ENCODE measurements around the gene DCAF16.
"Not testable (repeated sequence)": the region's sequence is repeated elsewhere in the genome, so short reads cannot be mapped to it uniquely, and the experiment has no call there.

DCAF16 gene

GRCh38 chr4:17810260-17811077 is at the start of gene DCAF16, which contains the start of gene NCAPG:
TSS of gene DCAF16 (minus strand) at chr4:17810757. CDS start at chr4:17804141, 6,616 bp downstream.
TSS of gene NCAPG (plus strand) at chr4:17810979. CDS start at chr4:17811078, 99 bp downstream.
- peaks cover 31% of the 10 kb centered on the region for H3K4me1 Mint-ChIP-seq
- peak; percentile 89 for ATAC-seq (ENCODE audit: low read depth)
- peak within 1 kb of the TSS; percentile 98 for H3K4me3 Mint-ChIP-seq

DNA sequence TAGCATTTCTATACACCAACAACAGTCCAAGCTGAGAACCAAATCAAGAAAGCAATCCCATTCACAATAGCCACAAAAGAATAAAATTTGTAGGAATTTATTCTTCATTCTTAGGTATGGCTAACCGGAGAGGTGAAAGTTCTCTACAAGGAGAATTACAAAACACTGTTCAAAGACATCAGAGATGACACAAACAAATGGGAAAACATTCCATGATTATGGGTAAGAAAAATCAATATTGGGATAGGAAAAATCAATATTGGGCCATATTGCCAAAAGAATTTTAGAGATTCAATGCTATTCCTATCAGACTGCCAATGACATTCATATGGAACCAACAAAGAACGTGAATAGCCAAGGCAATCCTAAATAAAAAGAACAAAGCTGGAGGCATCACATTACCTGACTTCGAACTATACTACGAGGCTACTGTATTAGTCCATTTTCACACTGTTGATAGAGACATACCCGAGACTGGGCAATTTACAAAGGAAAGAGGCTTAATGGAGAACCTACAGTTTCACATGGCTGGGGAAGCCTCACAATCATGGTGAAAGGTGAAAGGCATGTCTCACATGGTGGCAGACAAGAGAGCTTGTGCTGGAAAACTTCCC is 49.3 kb upstream of the DCAF16 start:
- Mint-ChIP-seq H3K27ac (no peak overlapping the region), H3K9me3 (peaks cover 11% of the 10 kb centered on the region), H3K4me3 (no peak overlapping the region), H3K36me3 (peaks cover 24% of the 10 kb centered on the region), H3K4me1 (no peaks in the 10 kb centered on the region), H3K27me3 (no peaks in the 10 kb centered on the region)
- DNase-seq (ENCODE audit: low spot score in 2 of 2) = no peak
- no peak for ATAC-seq (ENCODE audit: low read depth)

More at GRCh38 chr4:17810260-17811077, at the start of gene DCAF16, which contains the start of gene NCAPG:
- Mint-ChIP-seq H3K36me3 (peaks cover 2% of the 10 kb centered on the region), H3K9me3 (no peaks in the 10 kb centered on the region), H3K27me3 (no peaks in the 10 kb centered on the region), H3K27ac (peak within 1 kb of the TSS; percentile 98)
- peak; percentile 99 to 100 for DNase-seq (ENCODE audit: low spot score in 2 of 2)

DNA sequence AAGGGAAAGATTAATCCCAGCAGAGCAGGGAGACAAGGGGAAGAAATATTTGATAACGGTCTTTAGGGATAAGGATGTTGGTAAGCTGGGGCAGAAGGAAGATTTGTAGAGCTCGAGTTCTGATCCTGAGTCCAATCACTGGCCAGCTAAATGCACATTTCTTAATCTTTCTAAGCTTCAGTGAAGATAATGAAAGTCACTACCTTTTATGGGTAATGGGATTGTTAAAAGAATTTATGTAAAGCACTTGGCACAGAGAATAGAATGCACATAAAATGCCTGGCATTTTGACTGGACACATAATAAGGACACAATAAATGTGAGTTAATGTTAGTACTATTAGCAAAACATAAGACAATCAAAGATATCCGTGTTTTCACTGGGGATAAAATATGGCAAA is 43.5 kb upstream of the DCAF16 start:
- ATAC-seq (ENCODE audit: low read depth) (no peak), DNase-seq (ENCODE audit: low spot score in 2 of 2) (no peak)
- Mint-ChIP-seq H3K27me3 (no peaks in the 10 kb centered on the region), H3K4me1 (no peaks in the 10 kb centered on the region), H3K27ac (no peak overlapping the region), H3K9me3 (peaks cover 2% of the 10 kb centered on the region), H3K4me3 (no peak overlapping the region), H3K36me3 (peaks cover 5% of the 10 kb centered on the region)

DNA sequence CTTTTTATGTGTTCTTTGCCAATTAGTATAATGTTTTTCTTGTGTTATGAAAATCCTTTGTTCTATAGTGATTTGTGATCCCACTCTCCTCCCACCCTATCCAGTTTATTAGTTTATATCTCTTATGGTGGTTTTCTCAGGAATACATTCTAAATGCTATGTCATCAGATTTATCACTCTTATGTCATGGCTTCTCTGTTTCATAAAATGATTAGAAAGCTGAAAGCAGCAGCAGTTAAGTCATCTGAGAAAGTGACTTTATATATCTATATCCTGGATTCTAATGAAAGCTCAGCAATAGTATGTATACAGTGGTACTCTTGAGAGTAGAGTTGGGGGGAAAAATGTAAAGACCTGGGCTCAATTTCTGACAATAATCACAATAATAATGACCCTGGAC is 41.4 kb upstream of the DCAF16 start:
- Mint-ChIP-seq H3K36me3 (peaks cover under 1% of the 10 kb centered on the region), H3K27me3 (no peaks in the 10 kb centered on the region), H3K9me3 (no peaks in the 10 kb centered on the region), H3K4me1 (no peaks in the 10 kb centered on the region), H3K27ac (no peak overlapping the region), H3K4me3 (no peak overlapping the region)
- ATAC-seq (ENCODE audit: low read depth) (no peak), DNase-seq (ENCODE audit: low spot score in 2 of 2) (no peak)

- not testable (repeated sequence) for H3K27ac Mint-ChIP-seq; H3K4me3 Mint-ChIP-seq; ATAC-seq (ENCODE audit: low read depth); H3K9me3 Mint-ChIP-seq; DNase-seq (ENCODE audit: low spot score in 2 of 2); H3K4me1 Mint-ChIP-seq; H3K36me3 Mint-ChIP-seq; H3K27me3 Mint-ChIP-seq
Observed at GRCh38 chr4:17850295-17850694, 39.7 kb upstream of the DCAF16 start.

- Mint-ChIP-seq H3K4me3 (no peak overlapping the region), H3K27ac (no peak overlapping the region), H3K36me3 (no peaks in the 10 kb centered on the region), H3K27me3 (no peaks in the 10 kb centered on the region), H3K4me1 (no peaks in the 10 kb centered on the region), H3K9me3 (no peaks in the 10 kb centered on the region)
- ATAC-seq (ENCODE audit: low read depth) (no peak), DNase-seq (ENCODE audit: low spot score in 2 of 2) (no peak)
Observed at GRCh38 chr4:17846266-17846665, 35.7 kb upstream of the DCAF16 start.

DNA sequence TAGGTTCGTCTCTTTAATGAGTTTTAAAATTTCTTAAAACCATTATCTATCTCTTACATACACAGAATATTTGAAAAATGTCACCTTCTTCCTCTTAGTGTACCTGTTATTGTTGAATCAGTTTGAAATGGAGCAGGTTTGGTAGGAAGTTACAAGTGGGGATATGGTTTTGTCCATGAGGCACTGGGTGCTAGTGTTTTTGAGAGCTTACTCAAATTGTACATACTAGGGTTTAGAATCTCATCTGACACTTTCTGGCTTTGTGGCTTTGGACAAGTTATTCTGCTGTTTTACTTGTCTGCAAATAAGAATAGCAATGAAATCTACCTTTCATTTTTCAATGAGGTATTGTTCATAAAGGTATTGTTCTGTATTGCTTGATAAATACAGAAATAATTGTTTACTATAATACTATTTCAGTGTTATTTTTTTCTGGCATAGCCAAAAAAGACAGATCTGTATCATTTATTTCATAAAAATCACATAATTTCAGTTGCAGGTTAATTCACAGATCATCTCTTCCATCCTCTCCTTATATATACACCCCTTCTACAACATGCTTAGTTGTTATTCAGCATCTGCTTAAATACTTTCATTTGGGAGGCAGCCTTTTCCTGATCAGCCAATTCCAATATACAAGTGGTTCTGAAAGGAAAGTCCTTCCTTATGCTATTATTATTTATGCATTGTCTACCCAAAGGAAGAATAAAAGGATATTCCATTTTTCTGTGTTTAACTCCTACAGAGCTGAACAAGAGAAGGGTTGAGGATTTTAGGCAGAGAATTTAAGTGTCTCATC is 13.5 kb upstream of the DCAF16 start:
- DNase-seq (ENCODE audit: low spot score in 2 of 2) (no peak), ATAC-seq (ENCODE audit: low read depth) (no peak)
- H3K36me3 Mint-ChIP-seq = peaks cover 2% of the 10 kb centered on the region
- no peak overlapping the region for H3K4me3 Mint-ChIP-seq
- H3K4me1 Mint-ChIP-seq = no peaks in the 10 kb centered on the region
- H3K27ac Mint-ChIP-seq = no peak overlapping the region
- H3K9me3 Mint-ChIP-seq = no peaks in the 10 kb centered on the region
- no peaks in the 10 kb centered on the region for H3K27me3 Mint-ChIP-seq

- Mint-ChIP-seq H3K27me3 (no peaks in the 10 kb centered on the region), H3K9me3 (no peaks in the 10 kb centered on the region), H3K36me3 (no peaks in the 10 kb centered on the region), H3K27ac (no peak overlapping the region), H3K4me3 (no peak overlapping the region), H3K4me1 (no peaks in the 10 kb centered on the region)
- peak; percentile 93 for ATAC-seq (ENCODE audit: low read depth)
- peak in 1 of 2 donors; percentile 37 for DNase-seq (ENCODE audit: low spot score in 2 of 2)
Observed at GRCh38 chr4:17817027-17817426, 6.5 kb upstream of the DCAF16 start.

- H3K27ac Mint-ChIP-seq = no peak overlapping the region
- no peaks in the 10 kb centered on the region for H3K9me3 Mint-ChIP-seq
- H3K4me3 Mint-ChIP-seq = no peak overlapping the region
Observed at GRCh38 chr4:17816142-17816541, 5.6 kb upstream of the DCAF16 start.

GRCh38 chr4:17814140-17814539 is 3.6 kb upstream of the DCAF16 start:
- no peak for ATAC-seq (ENCODE audit: low read depth)
- Mint-ChIP-seq H3K27ac (peak overlapping the region; percentile 73), H3K4me3 (no peak overlapping the region), H3K27me3 (no peaks in the 10 kb centered on the region), H3K4me1 (peaks cover 13% of the 10 kb centered on the region), H3K9me3 (no peaks in the 10 kb centered on the region), H3K36me3 (peaks cover 2% of the 10 kb centered on the region)
- DNase-seq (ENCODE audit: low spot score in 2 of 2) = no peak

More at GRCh38 chr4:17816142-17816541, 5.6 kb upstream of the DCAF16 start:
- DNase-seq (ENCODE audit: low spot score in 2 of 2) (no peak), ATAC-seq (ENCODE audit: low read depth) (no peak)
- no peaks in the 10 kb centered on the region for H3K36me3 Mint-ChIP-seq
- no peaks in the 10 kb centered on the region for H3K27me3 Mint-ChIP-seq
- peaks cover 3% of the 10 kb centered on the region for H3K4me1 Mint-ChIP-seq

GRCh38 chr4:17812801-17813200 is 2.2 kb upstream of the DCAF16 start:
- DNase-seq (ENCODE audit: low spot score in 2 of 2) (no peak), ATAC-seq (ENCODE audit: low read depth) (no peak)
- Mint-ChIP-seq H3K9me3 (no peaks in the 10 kb centered on the region), H3K4me3 (no peak overlapping the region), H3K36me3 (peaks cover 2% of the 10 kb centered on the region), H3K4me1 (peaks cover 18% of the 10 kb centered on the region), H3K27me3 (no peaks in the 10 kb centered on the region), H3K27ac (no peak overlapping the region)

- DNase-seq (ENCODE audit: low spot score in 2 of 2) (no peak), ATAC-seq (ENCODE audit: low read depth) (no peak)
- H3K27me3 Mint-ChIP-seq = no peaks in the 10 kb centered on the region
- H3K4me1 Mint-ChIP-seq = peaks cover 24% of the 10 kb centered on the region
- no peak overlapping the region for H3K4me3 Mint-ChIP-seq
- peaks cover 2% of the 10 kb centered on the region for H3K36me3 Mint-ChIP-seq
- no peak overlapping the region for H3K27ac Mint-ChIP-seq
- no peaks in the 10 kb centered on the region for H3K9me3 Mint-ChIP-seq
Observed at GRCh38 chr4:17812125-17812524, 1.6 kb upstream of the DCAF16 start.

GRCh38 chr4:17811078-17811603 is 584 bp upstream of the DCAF16 start:
- peak overlapping the region; percentile 98 for H3K27ac Mint-ChIP-seq
- H3K4me1 Mint-ChIP-seq = peaks cover 28% of the 10 kb centered on the region
- H3K36me3 Mint-ChIP-seq = peaks cover 2% of the 10 kb centered on the region
- no peaks in the 10 kb centered on the region for H3K9me3 Mint-ChIP-seq
- ATAC-seq (ENCODE audit: low read depth) (peak; percentile 6), DNase-seq (ENCODE audit: low spot score in 2 of 2) (peak in 1 of 2 donors; percentile 17)
- no peaks in the 10 kb centered on the region for H3K27me3 Mint-ChIP-seq
- peak overlapping the region; percentile 98 for H3K4me3 Mint-ChIP-seq

- Mint-ChIP-seq H3K4me3 (peak overlapping the region; percentile 98), H3K36me3 (peaks cover 2% of the 10 kb centered on the region), H3K27me3 (no peaks in the 10 kb centered on the region), H3K27ac (peak overlapping the region; percentile 98), H3K9me3 (no peaks in the 10 kb centered on the region), H3K4me1 (peaks cover 31% of the 10 kb centered on the region)
- DNase-seq (ENCODE audit: low spot score in 2 of 2) (no peak), ATAC-seq (ENCODE audit: low read depth) (no peak)
Observed at GRCh38 chr4:17809667-17810066, 890 bp downstream of the DCAF16 start.

Data from memory B cell (primary cell).